HG03378 (cell line): ENCODE results near the gene CORIN.
"Not testable (repeated sequence)": the region's sequence is repeated elsewhere in the genome, so short reads cannot be mapped to it uniquely, and the experiment has no call there.

ENCODE experiments used
- ATAC-seq: cut with Tn5 transposase; IDR thresholded peaks from one replicate; pipeline ENCODE4 v1.9.1; 2021; ENCODE audit warnings: mild to moderate bottlenecking, moderate library complexity; ENCODE audit not compliant: unreplicated experiment

The CORIN gene

GRCh38 chr4:47771020-47771419 is 66.8 kb downstream of the CORIN start:
- no peak for ATAC-seq

DNA sequence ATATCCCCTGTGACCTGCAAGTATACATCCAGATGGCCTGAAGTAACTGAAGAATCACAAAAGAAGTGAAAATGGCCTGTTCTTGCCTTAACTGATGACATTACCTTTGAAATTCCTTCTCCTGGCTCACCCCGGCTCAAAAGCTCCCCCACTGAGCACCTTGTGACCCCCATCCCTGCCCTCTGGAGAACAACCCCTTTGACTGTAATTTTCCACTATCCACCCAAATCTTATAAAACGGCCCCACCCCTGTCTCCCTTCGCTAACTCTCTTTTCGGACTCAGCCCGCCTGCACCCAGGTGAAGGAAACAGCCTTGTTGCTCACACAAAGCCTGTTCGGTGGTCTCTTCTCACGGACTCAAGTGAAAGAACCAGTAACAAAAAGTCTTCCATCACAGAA is 69.9 kb downstream of the CORIN start:
- ATAC-seq = not testable (repeated sequence)

- no peak for ATAC-seq
Measured at GRCh38 chr4:47763279-47763678, 74.6 kb downstream of the CORIN start.

- ATAC-seq = no peak
Measured at GRCh38 chr4:47762376-47763266, 75.2 kb downstream of the CORIN start.

- not testable (repeated sequence) for ATAC-seq
Measured at GRCh38 chr4:47753316-47753715, 84.6 kb downstream of the CORIN start.

DNA sequence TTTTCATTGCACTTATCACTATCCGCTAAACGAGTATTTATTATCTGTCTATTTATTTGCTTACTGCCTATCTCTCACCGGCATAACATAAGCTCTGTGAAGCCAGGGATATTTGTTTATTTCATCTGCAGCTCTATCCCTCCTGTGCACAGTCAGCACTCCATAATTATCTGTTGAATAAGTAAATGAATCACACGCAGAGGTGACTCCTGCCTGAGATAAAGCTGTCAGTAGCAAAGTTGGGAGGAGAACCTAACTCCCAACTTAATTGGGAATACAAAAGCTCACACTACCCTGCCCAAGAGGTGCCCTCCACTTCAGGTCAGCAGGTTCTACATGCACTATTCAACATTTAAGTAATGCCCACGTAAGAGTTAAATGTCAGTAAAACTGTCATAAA is 85.7 kb downstream of the CORIN start:
- ATAC-seq = no peak

DNA sequence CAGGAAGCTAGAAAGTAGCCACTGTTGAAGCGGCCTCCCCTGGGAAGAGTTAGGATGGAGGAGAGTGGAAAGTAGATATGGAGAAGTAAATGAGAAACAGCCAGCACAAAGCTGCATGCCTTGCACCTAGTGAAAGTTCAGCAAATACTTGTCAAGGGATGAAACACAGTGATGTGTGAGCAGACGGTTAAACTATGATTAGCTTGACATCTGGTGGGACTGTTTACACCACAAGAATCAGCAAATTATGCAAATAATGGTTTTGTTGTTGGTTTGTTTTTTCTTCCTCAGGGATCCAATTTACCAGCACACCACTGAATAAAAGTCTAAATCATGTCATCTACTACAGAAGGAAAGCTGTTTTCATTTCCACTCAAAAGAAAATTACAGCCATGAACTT is 87.1 kb downstream of the CORIN start:
- no peak for ATAC-seq

DNA sequence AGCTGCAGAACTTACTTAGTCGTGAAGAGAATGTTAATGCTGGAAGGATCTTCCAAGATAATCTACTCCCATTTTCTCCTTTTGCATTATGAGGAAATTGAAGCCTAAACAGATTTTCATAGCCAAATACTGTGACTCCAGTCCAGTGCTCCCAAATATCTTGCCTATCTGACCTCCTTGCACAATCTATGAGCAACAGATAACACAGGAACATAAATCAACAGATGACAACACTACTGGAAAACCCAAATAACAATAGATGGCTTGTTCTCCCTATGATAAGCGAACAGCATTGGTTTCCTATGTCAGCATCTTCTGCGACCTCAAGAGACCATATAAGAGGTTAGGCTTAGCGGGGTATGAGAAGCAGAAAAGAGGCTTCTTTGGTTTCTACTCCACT is 88.0 kb downstream of the CORIN start:
- ATAC-seq = no peak

- ATAC-seq = no peak
Measured at GRCh38 chr4:47749060-47749459, 88.8 kb downstream of the CORIN start.

DNA sequence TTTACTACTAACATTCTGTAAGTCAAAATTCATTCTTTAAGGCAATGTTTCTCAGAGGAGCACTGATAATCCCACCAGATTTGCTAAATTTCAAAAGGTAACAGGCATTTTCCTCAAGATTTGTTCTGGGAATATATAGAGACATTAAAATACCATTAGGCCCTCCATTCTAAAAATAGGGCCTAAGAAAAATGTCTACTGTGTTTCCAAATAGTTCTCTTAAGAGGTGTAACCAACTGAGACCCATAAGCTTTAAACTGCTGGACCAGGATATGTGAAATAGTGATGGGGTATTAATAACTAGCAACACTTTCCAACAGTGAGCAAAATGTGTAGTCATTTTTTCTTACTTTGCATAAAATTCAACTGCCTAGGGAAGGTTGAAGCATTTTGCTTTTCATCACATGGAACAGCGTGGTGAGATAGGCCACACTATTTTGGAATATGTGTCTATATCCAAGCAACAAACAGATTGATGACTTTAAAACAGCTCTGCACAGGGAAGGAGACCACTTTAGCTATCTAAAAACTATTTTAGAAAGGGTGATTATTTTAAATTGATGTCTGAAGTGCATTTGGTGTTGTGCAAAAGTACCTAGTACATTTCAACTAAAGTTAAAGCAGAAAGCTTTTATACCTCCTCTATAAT is 89.9 kb downstream of the CORIN start:
- no peak for ATAC-seq

DNA sequence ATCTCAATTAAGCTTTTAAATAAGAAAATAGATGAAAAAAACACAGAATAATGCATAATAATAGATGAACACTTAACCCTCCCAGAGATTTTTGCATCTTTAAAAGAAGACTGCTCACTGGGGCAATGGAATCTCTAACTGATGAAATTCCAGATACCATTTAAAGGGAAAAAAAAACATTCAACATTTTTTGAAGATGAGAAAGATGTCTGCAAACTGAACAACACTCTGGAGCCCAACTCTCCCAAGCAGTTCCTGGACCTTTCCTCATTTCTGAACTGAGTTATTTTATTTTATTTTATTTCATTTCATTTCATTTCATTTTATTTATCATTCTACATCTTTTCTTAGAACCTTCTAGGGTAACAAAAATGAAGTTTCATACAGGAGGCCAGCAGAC is 90.7 kb downstream of the CORIN start:
- no peak for ATAC-seq

GRCh38 chr4:47746122-47746521 is 91.7 kb downstream of the CORIN start:
- ATAC-seq = no peak

GRCh38 chr4:47744843-47745382 is 93.0 kb downstream of the CORIN start:
- no peak for ATAC-seq

GRCh38 chr4:47744253-47744652 is 93.6 kb downstream of the CORIN start:
- ATAC-seq = no peak

- ATAC-seq = no peak
Measured at GRCh38 chr4:47741200-47741599, 96.7 kb downstream of the CORIN start.

- ATAC-seq = no peak
Measured at GRCh38 chr4:47737326-47737725, 100.5 kb downstream of the CORIN start.

- ATAC-seq = no peak
Measured at GRCh38 chr4:47736555-47736954, 101.3 kb downstream of the CORIN start.

DNA sequence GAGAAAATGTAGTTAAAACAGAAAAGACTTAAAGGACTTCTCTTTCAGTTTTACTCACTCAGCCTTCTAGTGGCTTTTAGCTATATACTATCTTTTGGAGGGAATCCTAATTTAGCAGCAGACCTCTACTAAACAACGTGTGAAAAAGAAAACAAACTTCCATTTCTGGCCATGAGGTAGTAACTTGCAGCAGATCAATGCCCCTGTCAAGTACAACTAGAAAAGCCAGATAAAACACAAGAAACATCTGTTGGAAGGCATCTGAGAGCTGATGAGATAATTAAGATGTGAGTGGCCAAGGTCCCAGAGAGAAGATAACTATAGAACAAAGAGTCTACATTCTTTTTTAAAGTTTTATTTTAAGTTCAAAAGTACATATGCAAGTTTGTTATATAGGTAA is 101.7 kb downstream of the CORIN start:
- no peak for ATAC-seq

GRCh38 chr4:47733302-47734175 is 104.3 kb downstream of the CORIN start:
- ATAC-seq = no peak

DNA sequence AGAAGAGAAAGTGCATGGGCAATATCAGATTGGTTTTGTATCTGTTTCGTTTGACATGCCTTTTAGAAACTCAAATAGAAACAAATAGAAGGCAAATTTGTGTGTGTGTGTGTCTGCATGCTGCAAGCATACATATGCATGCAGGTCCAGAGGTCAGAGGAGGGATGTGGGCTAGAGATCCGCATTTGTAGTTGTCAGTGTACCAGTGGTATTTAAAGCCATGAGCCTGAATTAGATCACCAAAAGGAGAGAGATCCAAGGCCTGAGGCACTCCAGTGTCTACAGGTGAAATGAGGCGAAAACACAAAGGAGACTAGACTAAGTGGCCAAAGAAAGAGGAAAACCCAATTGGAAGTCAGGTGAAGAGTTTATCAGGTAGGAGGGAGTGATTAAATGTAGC is 106.7 kb downstream of the CORIN start:
- ATAC-seq = no peak

DNA sequence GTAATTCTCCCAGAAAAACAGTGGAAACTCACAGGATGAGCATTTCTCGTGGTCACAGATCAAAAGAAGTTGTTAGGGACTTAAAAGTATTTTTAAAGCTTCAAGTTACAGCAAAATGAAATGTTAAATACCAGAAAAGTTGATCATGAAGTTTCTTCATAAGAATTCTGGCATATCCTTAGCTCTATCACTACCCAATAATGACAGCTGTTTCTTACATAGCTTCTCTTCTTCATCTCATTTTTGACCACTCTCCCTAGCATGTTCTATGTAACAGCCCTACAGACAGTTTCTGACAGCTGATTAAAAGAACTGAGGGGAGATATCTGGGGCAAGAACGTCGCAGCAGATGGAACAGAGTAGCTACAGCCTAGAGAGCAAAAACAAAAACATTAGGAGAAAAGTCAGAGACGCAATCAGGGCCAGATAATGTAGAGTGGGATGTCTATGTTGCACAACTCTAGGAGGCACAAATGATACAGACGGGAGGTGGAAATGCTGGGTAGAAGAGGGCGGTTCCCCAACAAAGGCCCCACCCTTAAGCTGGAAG is 108.7 kb downstream of the CORIN start:
- no peak for ATAC-seq
